GM15510 (cell line): Measurements from ENCODE around the gene IL20RA.

Experiments used
- POLR2A ChIP-seq: IDR thresholded peaks from 3 replicates; pipeline ENCODE4 v1.6.1; 2011; ENCODE audit warnings: borderline replicate concordance; ENCODE audit not compliant: insufficient read length; ENCODE audit errors: extremely low read depth

Gene IL20RA

GRCh38 chr6:137000825-137001224, 43.9 kb downstream of the IL20RA start:
- no peak for TF ChIP-seq POLR2A

- TF ChIP-seq POLR2A = no peak
Measured at GRCh38 chr6:136995521-136995920, 49.2 kb downstream of the IL20RA start.

GRCh38 chr6:136994782-136995181, 50.0 kb downstream of the IL20RA start:
- no peak for TF ChIP-seq POLR2A

GRCh38 chr6:136992113-136992512, 52.7 kb downstream of the IL20RA start:
- no peak for TF ChIP-seq POLR2A

- TF ChIP-seq POLR2A = no peak
Measured at GRCh38 chr6:136991646-136992045, 53.1 kb downstream of the IL20RA start.

- no peak for TF ChIP-seq POLR2A
Measured at GRCh38 chr6:136990754-136991153, 54.0 kb downstream of the IL20RA start.

GRCh38 chr6:136990242-136990578, 54.6 kb downstream of the IL20RA start:
- no peak for TF ChIP-seq POLR2A

GRCh38 chr6:136989571-136990241, 55.1 kb downstream of the IL20RA start:
- TF ChIP-seq POLR2A = no peak

GRCh38 chr6:136987526-136987925, 57.2 kb downstream of the IL20RA start:
- TF ChIP-seq POLR2A = no peak

GRCh38 chr6:136985502-136985901, 59.3 kb downstream of the IL20RA start:
- TF ChIP-seq POLR2A = no peak

GRCh38 chr6:136984578-136984977, 60.2 kb downstream of the IL20RA start:
- no peak for TF ChIP-seq POLR2A

- no peak for TF ChIP-seq POLR2A
Measured at GRCh38 chr6:136983687-136984086, 61.1 kb downstream of the IL20RA start.

GRCh38 chr6:136982928-136983327, 61.8 kb downstream of the IL20RA start:
- no peak for TF ChIP-seq POLR2A

- TF ChIP-seq POLR2A = no peak
Measured at GRCh38 chr6:136980070-136980469, 64.7 kb downstream of the IL20RA start.

GRCh38 chr6:136979206-136979605, 65.6 kb downstream of the IL20RA start:
- TF ChIP-seq POLR2A = no peak

GRCh38 chr6:136977075-136977474, 67.7 kb downstream of the IL20RA start:
- no peak for TF ChIP-seq POLR2A
